Natural killer cell (primary cell): ENCODE results near the gene RRP36. TPM values are rescaled to one million over a fixed set of nuclear protein-coding genes. Genes with fewer than 3 reads are reported as not detected.

Experiments
- ATAC-seq, 3 donors: fragments of 150-1000 bp in 2 of 3; fragments of 200-7000 bp in 1 of 3; cut with Tn5 transposase; 1 replicate in 1 of 3; 2 replicates in 2 of 3; pipeline ENCODE4 v1.10.0; 2021; ENCODE audit warnings: mild to moderate bottlenecking in 2 of 3, moderate library complexity in 2 of 3
- DNase-seq, 2 donors: peaks; one replicate each; pipeline versions ENCODE4 v3.0.0 to v3.0.0-alpha.2; 2013 to 2021; ENCODE audit warnings: mixed read lengths in 1 of 2
- H3K27ac ChIP-seq: one replicate; pipeline ENCODE4 v1.5.1; 2013; ENCODE audit warnings: mild to moderate bottlenecking, low read length
- H3K27me3 ChIP-seq: one replicate; pipeline ENCODE4 v1.6.1; 2013; ENCODE audit warnings: low read length; ENCODE audit not compliant: control insufficient read depth, insufficient read depth
- H3K36me3 ChIP-seq: one replicate; pipeline ENCODE4 v1.6.1; 2013; ENCODE audit warnings: low read length; ENCODE audit not compliant: control insufficient read depth, insufficient read depth
- H3K4me1 ChIP-seq: one replicate; pipeline ENCODE4 v1.6.1; 2013; ENCODE audit warnings: low read length; ENCODE audit not compliant: control insufficient read depth, insufficient read depth
- H3K4me3 ChIP-seq: one replicate; pipeline ENCODE4 v1.5.1; 2013; ENCODE audit warnings: low read length
- H3K9me3 ChIP-seq: one replicate; pipeline ENCODE4 v1.6.1; 2013; ENCODE audit warnings: low read length; ENCODE audit not compliant: control insufficient read depth, insufficient read depth
- H3K27ac Mint-ChIP-seq, 2 donors: one replicate each; pipeline ENCODE4 v1.8.0; 2022; ENCODE audit warnings: mild to moderate bottlenecking in 2 of 2, mixed read lengths in 2 of 2, moderate library complexity in 1 of 2
- H3K27me3 Mint-ChIP-seq, 2 donors: one replicate each; pipeline ENCODE4 v1.8.0; 2022; ENCODE audit warnings: low read depth in 2 of 2, mixed read lengths in 2 of 2
- H3K36me3 Mint-ChIP-seq: one replicate; pipeline ENCODE4 v1.8.0; 2022; ENCODE audit warnings: mixed read lengths
- H3K4me1 Mint-ChIP-seq, 2 donors: one replicate each; pipeline ENCODE4 v1.8.0; 2022; ENCODE audit warnings: mixed read lengths in 2 of 2
- H3K4me3 Mint-ChIP-seq: one replicate; pipeline ENCODE4 v1.8.0; 2022; ENCODE audit warnings: mild to moderate bottlenecking, moderate library complexity, mixed read lengths
- H3K9me3 Mint-ChIP-seq, 2 donors: one replicate each; pipeline ENCODE4 v1.8.0; 2022; ENCODE audit warnings: mixed read lengths in 2 of 2
- CTCF ChIP-seq: fragments of 200-600 bp; IDR thresholded peaks from one replicate; pipeline ENCODE4 v1.8.0; 2022; ENCODE audit warnings: antibody characterized with exemption
- WGBS: methylation state at CpG from one replicate; pipeline ENCODE4 v1.1.7; 2013; ENCODE audit warnings: missing lambda C conversion rate; ENCODE audit not compliant: insufficient coverage; 5-methylcytosine and 5-hydroxymethylcytosine counted together
- intact Hi-C: fragments of 100-400 bp; cut with micrococcal nuclease; formaldehyde crosslinking; loops from one replicate; pipeline ENCODE4 v1.14.2; 2022
- total RNA-seq, 4 donors: library from RNA; stranded (reverse); fragments of 120-200 nt in 1 of 4; gene quantifications; one replicate each; pipeline versions ENCODE4 v1.2.3 to v1.2.4, GENCODE V29; 2013 to 2022

Gene RRP36
- total RNA-seq, result 10 to 100 TPM; 33.1 to 43.9 (median 38.7) TPM
- 55.4 TPM for total RNA-seq (2013)

GRCh38 chr6:43021270-43022047 lies at the start of gene RRP36:
Gene RRP36 (plus strand): TSS chr6:43021623. CDS start chr6:43021655, 32 bp downstream.
- Mint-ChIP-seq H3K27ac (peak within 1 kb of the TSS; percentile 78 to 80), H3K4me3 (peak within 1 kb of the TSS; percentile 94), H3K9me3 (no peaks in the 10 kb centered on the region), H3K4me1 (peaks cover 22 to 41% of the 10 kb centered on the region in 2 donors), H3K36me3 (peaks cover 7% of the 10 kb centered on the region), H3K27me3 (no peaks in the 10 kb centered on the region)
- ATAC-seq (peak; percentile 84 to 87 (median 85)), DNase-seq (peak; percentile 47 to 81)
- Histone ChIP-seq H3K9me3 (no peaks in the 10 kb centered on the region), H3K4me3 (peak within 1 kb of the TSS; percentile 89), H3K4me1 (peaks cover 28% of the 10 kb centered on the region), H3K27ac (peak within 1 kb of the TSS; percentile 63), H3K27me3 (no peaks in the 10 kb centered on the region), H3K36me3 (peaks cover 36% of the 10 kb centered on the region)
- intact Hi-C loops, result loop anchor here (1.0 kb wide), 1 partner anchor 37 kb away; the partner anchor contains the start of gene PPP2R5D
- 1% methylated on average over 56 of the region's 56 CpGs for WGBS
- no peak for TF ChIP-seq CTCF

- peaks cover 14% of the 10 kb centered on the region for H3K36me3 ChIP-seq
- H3K4me1 ChIP-seq, result no peaks in the 10 kb centered on the region
- 89% methylated on average over 3 of the region's 3 CpGs for WGBS
- Mint-ChIP-seq H3K27ac (no peak overlapping the region), H3K36me3 (no peaks in the 10 kb centered on the region), H3K4me3 (no peak overlapping the region), H3K27me3 (no peaks in the 10 kb centered on the region), H3K9me3 (no peaks in the 10 kb centered on the region), H3K4me1 (peaks cover 3 to 7% of the 10 kb centered on the region in 2 donors)
- no peak overlapping the region for H3K4me3 ChIP-seq
- no peak for ATAC-seq
- no peaks in the 10 kb centered on the region for H3K9me3 ChIP-seq
- DNase-seq, result no peak
- no peaks in the 10 kb centered on the region for H3K27me3 ChIP-seq
- H3K27ac ChIP-seq, result no peak overlapping the region
- no peak for TF ChIP-seq CTCF
- intact Hi-C loops, result no loop called here
These were observed 49.6 kb upstream of the RRP36 start for GRCh38 chr6:42971746-42972327.

- Histone ChIP-seq H3K36me3 (peaks cover 10% of the 10 kb centered on the region), H3K4me3 (no peak overlapping the region), H3K27ac (no peak overlapping the region), H3K9me3 (no peaks in the 10 kb centered on the region), H3K27me3 (no peaks in the 10 kb centered on the region), H3K4me1 (peaks cover 15% of the 10 kb centered on the region)
- ATAC-seq, result no peak
- Mint-ChIP-seq H3K36me3 (no peaks in the 10 kb centered on the region), H3K4me1 (peaks cover 12 to 18% of the 10 kb centered on the region in 2 donors), H3K9me3 (no peaks in the 10 kb centered on the region), H3K27ac (peak overlapping the region in 1 of 2 donors; percentile 21), H3K27me3 (no peaks in the 10 kb centered on the region), H3K4me3 (no peak overlapping the region)
- no peak for TF ChIP-seq CTCF
- intact Hi-C loops, result no loop called here
- no peak for DNase-seq
- 92% methylated on average over 3 of the region's 3 CpGs for WGBS
These were observed 47.5 kb upstream of the RRP36 start for GRCh38 chr6:42973926-42974325.
